IPS-20b (cell line): ENCODE data around the gene LAIR2.
"Not testable (repeated sequence)": the region's sequence is repeated elsewhere in the genome, so short reads cannot be mapped to it uniquely, and the experiment has no call there.

ENCODE experiments used
- H3K27ac ChIP-seq: one replicate; pipeline ENCODE4 v1.5.1; 2013; ENCODE audit warnings: low read length
- H3K27me3 ChIP-seq: 2 replicates; pipeline ENCODE4 v1.6.1; 2013; ENCODE audit warnings: mild to moderate bottlenecking, low read length, inconsistent platforms; ENCODE audit not compliant: insufficient read depth
- H3K36me3 ChIP-seq: 2 replicates; pipeline ENCODE4 v1.6.1; 2013; ENCODE audit warnings: low read depth, mild to moderate bottlenecking, inconsistent platforms, low read length, moderate library complexity; ENCODE audit not compliant: insufficient read depth
- H3K4me1 ChIP-seq: 2 replicates; pipeline ENCODE4 v1.6.1; 2013; ENCODE audit warnings: mild to moderate bottlenecking, control low read depth, inconsistent platforms, low read length, moderate library complexity; ENCODE audit not compliant: insufficient read depth
- H3K4me3 ChIP-seq: 2 replicates; pipeline ENCODE4 v1.5.1; 2013; ENCODE audit warnings: mild to moderate bottlenecking, low read length, inconsistent platforms
- H3K9ac ChIP-seq: 2 replicates; pipeline ENCODE4 v1.6.1; 2013; ENCODE audit warnings: low read depth, mild to moderate bottlenecking, inconsistent platforms, low read length, moderate library complexity
- H3K9me3 ChIP-seq: 2 replicates; pipeline ENCODE4 v1.6.1; 2013; ENCODE audit warnings: mild to moderate bottlenecking, low read depth, low read length, inconsistent platforms; ENCODE audit not compliant: insufficient read depth

Gene LAIR2

GRCh38 chr19:54460230-54461005 lies 42.2 kb upstream of the LAIR2 start:
- no peak overlapping the region for H3K27ac ChIP-seq
- no peak overlapping the region for H3K4me3 ChIP-seq
- H3K36me3 ChIP-seq: peaks cover 66% of the 10 kb centered on the region

DNA sequence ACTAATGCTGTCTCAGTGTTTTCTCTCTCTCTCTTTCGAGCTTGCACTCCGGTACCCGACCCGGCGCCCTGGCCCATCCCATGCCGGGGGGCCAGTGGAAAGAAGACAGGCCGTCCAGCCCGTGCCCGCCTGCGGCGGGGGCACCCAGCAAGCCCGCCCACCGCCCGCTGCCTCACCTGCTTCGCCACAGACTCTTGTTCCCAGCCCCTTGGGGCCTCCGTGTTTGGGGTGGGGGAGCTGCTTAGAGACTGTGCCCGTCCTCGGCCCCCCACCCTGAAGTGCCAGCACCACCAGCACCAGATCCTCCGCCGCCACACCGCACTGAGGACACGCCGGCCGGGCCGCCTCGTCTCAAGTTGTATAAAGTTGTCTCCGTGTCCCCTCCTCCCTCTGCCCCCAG lies 41.4 kb upstream of the LAIR2 start:
- Histone ChIP-seq H3K4me1 (no peaks in the 10 kb centered on the region), H3K27ac (no peak overlapping the region), H3K27me3 (peaks cover 10% of the 10 kb centered on the region), H3K4me3 (no peak overlapping the region), H3K9ac (no peak overlapping the region), H3K36me3 (peaks cover 58% of the 10 kb centered on the region), H3K9me3 (no peaks in the 10 kb centered on the region)

More at GRCh38 chr19:54460230-54461005, 42.2 kb upstream of the LAIR2 start:
- Histone ChIP-seq H3K9ac (no peak overlapping the region), H3K4me1 (no peaks in the 10 kb centered on the region), H3K9me3 (no peaks in the 10 kb centered on the region), H3K27me3 (peaks cover 2% of the 10 kb centered on the region; the same call in 1 of the 2 replicates)

- H3K4me3 ChIP-seq: no peak overlapping the region
- H3K27me3 ChIP-seq: peaks cover 13% of the 10 kb centered on the region
- peaks cover 54% of the 10 kb centered on the region for H3K36me3 ChIP-seq
- no peaks in the 10 kb centered on the region for H3K9me3 ChIP-seq
- H3K4me1 ChIP-seq: no peaks in the 10 kb centered on the region
- no peak overlapping the region for H3K27ac ChIP-seq
- H3K9ac ChIP-seq: no peak overlapping the region
These were observed 41.0 kb upstream of the LAIR2 start for GRCh38 chr19:54461613-54462012.

DNA sequence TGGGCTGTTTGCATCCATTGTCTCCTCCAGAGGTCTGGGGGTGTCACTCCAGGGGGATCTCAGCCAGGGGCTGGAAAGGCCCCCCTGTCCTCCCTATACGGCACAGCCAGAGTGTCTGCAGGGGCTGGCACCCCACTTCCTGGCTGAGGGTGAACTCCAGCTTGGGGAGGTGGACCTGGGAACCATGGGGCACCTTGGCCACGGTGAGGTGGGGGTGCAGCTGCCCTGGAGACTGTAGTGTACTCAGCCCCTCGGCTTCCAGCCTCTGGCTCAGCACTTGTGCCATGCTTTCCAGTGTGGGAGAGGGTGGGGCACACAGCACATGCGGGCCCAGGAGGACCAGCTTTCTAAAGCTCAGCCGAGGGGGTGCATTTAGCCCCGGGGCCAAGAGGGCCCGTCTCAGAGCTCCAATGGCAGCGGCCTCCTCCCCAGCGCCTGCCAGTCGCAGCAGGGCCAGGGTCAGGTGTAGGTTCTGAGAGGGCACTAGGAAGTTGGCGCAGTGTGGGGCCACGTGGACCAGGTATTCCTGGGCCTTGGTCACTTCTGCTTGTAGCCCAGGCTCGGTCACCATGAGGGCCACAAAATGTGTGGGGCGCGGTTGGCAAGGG lies 40.5 kb upstream of the LAIR2 start:
- Histone ChIP-seq H3K9me3 (no peaks in the 10 kb centered on the region), H3K4me1 (no peaks in the 10 kb centered on the region), H3K36me3 (peaks cover 49% of the 10 kb centered on the region), H3K9ac (peak overlapping the region; percentile 68; the same call in 1 of the 2 replicates), H3K4me3 (peak overlapping the region; percentile 88; the same call in 1 of the 2 replicates), H3K27me3 (peaks cover 13% of the 10 kb centered on the region), H3K27ac (no peak overlapping the region)

DNA sequence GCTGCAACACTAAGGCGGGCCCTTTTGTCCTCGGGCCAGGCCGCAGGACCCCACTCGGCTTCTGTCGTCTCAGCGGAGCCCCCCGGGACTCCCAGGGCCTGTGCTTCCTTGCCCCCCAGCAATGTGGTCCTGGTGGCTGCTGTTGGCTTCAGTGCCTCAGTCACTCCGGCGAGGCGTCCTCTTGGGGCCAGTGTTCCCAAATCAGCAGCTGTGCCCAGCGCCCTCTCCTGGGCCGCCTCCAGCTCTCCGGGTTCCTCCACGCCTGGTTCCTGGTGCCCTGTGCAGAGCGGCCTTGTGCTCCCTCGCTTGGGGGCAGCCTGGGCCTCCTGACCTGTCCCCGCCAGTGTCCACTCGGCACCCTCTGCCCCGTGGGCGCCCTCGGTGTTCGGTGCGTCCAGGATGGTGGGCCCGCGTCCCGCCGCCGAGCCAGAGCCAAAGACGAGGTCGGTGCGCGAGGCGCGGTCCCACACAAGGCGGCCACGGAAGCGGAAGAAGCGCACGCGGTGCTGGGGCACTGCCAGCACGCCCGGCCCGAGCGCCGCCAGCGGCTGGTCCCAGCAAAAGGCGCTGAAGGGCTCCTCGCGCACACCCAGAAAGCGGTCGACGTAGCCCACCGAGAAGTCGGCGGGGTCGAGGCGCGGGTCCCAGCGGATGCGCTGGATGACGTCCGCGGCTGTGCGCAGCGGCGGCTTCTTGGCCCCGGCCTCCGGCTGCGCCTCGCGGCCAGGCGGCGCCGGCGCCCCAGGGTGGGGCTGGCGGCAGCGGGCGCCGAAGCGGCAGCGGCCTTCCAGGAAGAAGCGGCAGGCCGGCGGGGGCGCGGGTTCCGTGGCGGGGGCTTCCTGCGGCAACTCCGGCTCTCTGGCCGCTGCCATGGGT lies 39.7 kb upstream of the LAIR2 start:
- H3K4me1 ChIP-seq: no peaks in the 10 kb centered on the region
- no peaks in the 10 kb centered on the region for H3K9me3 ChIP-seq
- peak overlapping the region; percentile 88; the same call in 1 of the 2 replicates for H3K4me3 ChIP-seq
- H3K27ac ChIP-seq: no peak overlapping the region
- peaks cover 13% of the 10 kb centered on the region for H3K27me3 ChIP-seq
- H3K36me3 ChIP-seq: peaks cover 41% of the 10 kb centered on the region
- H3K9ac ChIP-seq: peak overlapping the region; percentile 68

DNA sequence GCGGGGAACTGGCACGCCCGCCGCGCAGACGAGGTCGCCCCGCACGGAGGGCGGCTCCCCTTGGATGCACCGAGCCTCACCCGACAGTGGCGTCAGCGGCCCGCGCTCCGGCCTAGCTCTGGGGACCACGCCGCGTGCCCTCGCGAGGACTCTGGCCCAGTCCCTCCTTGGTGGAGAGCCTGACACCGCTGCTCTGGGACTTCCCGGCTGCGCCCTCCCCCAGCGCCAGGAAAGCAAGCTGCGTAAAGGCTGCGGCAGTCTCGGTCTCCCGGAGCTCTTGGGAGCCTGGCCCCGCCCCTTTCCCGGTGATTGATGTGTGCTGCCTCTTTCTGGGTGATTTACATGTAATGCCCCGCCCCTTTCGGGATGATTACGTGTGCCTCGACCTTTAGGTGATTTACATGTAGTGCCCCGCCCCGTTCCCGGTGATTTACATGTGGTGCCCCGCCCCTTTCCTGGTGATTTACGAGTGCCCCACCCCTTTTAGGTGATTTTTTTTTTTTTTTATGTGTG lies 39.0 kb upstream of the LAIR2 start, which contains the start of gene LENG9:
Gene LENG9 (minus strand): TSS at position 248 of the 513 bp plus-strand sequence. CDS start 252 bp downstream, outside the sequence.
- Histone ChIP-seq H3K27ac (peak within 1 kb of the TSS; percentile 95), H3K4me1 (no peaks in the 10 kb centered on the region), H3K27me3 (peaks cover 17% of the 10 kb centered on the region), H3K4me3 (peak within 1 kb of the TSS; percentile 88), H3K9me3 (no peaks in the 10 kb centered on the region), H3K9ac (peak within 1 kb of the TSS; percentile 88), H3K36me3 (peaks cover 34% of the 10 kb centered on the region)

- peaks cover 29% of the 10 kb centered on the region for H3K36me3 ChIP-seq
- peak overlapping the region; percentile 88; the same call in 1 of the 2 replicates for H3K9ac ChIP-seq
- peak overlapping the region; percentile 95 for H3K27ac ChIP-seq
- peaks cover 18% of the 10 kb centered on the region for H3K27me3 ChIP-seq
- no peaks in the 10 kb centered on the region for H3K9me3 ChIP-seq
- H3K4me3 ChIP-seq: peak overlapping the region; percentile 88
- H3K4me1 ChIP-seq: no peaks in the 10 kb centered on the region
These were observed 38.5 kb upstream of the LAIR2 start for GRCh38 chr19:54464044-54464629.

GRCh38 chr19:54464630-54465425 lies 37.8 kb upstream of the LAIR2 start:
- H3K36me3 ChIP-seq: peaks cover 22% of the 10 kb centered on the region
- no peaks in the 10 kb centered on the region for H3K4me1 ChIP-seq
- H3K4me3 ChIP-seq: peak overlapping the region; percentile 88
- H3K9ac ChIP-seq: peak overlapping the region; percentile 88; the same call in 1 of the 2 replicates
- H3K27ac ChIP-seq: peak overlapping the region; percentile 95
- H3K9me3 ChIP-seq: no peaks in the 10 kb centered on the region
- peaks cover 25% of the 10 kb centered on the region for H3K27me3 ChIP-seq

- Histone ChIP-seq H3K4me3 (no peak overlapping the region), H3K27ac (no peak overlapping the region), H3K9me3 (no peaks in the 10 kb centered on the region)
These were observed 37.1 kb upstream of the LAIR2 start for GRCh38 chr19:54465426-54466109.

GRCh38 chr19:54466110-54466480 lies 36.5 kb upstream of the LAIR2 start:
- not testable (repeated sequence) for H3K9ac ChIP-seq, H3K4me1 ChIP-seq, H3K9me3 ChIP-seq, H3K27ac ChIP-seq, H3K4me3 ChIP-seq
- Histone ChIP-seq H3K36me3 (peaks cover 12% of the 10 kb centered on the region), H3K27me3 (peaks cover 38% of the 10 kb centered on the region)

More at GRCh38 chr19:54465426-54466109, 37.1 kb upstream of the LAIR2 start:
- Histone ChIP-seq H3K9ac (no peak overlapping the region), H3K4me1 (peaks cover under 1% of the 10 kb centered on the region; the same call in 1 of the 2 replicates), H3K27me3 (peaks cover 33% of the 10 kb centered on the region), H3K36me3 (peaks cover 17% of the 10 kb centered on the region)
